ENCODE data around the gene RXFP2.

RXFP2 gene

GRCh38 chr13:31739226-31739625, at the start of gene RXFP2:
RXFP2 (plus strand) TSS chr13:31739526; CDS start chr13:31739613, 87 bp downstream.
- DNase-seq = no peak

- DNase-seq = no peak
Measured at GRCh38 chr13:31697290-31697689, 42.0 kb upstream of the RXFP2 start.

GRCh38 chr13:31699650-31700049, 39.7 kb upstream of the RXFP2 start:
- DNase-seq = no peak

GRCh38 chr13:31703780-31704179, 35.5 kb upstream of the RXFP2 start:
- DNase-seq = no peak

GRCh38 chr13:31706105-31706504, 33.2 kb upstream of the RXFP2 start:
- no peak for DNase-seq

- no peak for DNase-seq
Measured at GRCh38 chr13:31717583-31717982, 21.7 kb upstream of the RXFP2 start.

GRCh38 chr13:31719214-31719613, 20.1 kb upstream of the RXFP2 start:
- no peak for DNase-seq

- no peak for DNase-seq
Measured at GRCh38 chr13:31722673-31723072, 16.7 kb upstream of the RXFP2 start.

GRCh38 chr13:31725841-31726240, 13.5 kb upstream of the RXFP2 start:
- DNase-seq = no peak

GRCh38 chr13:31731921-31732320, 7.4 kb upstream of the RXFP2 start:
- no peak for DNase-seq

- no peak for DNase-seq
Measured at GRCh38 chr13:31733066-31733465, 6.3 kb upstream of the RXFP2 start.

GRCh38 chr13:31733647-31734046, 5.7 kb upstream of the RXFP2 start:
- no peak for DNase-seq

GRCh38 chr13:31742097-31742734, 2.9 kb downstream of the RXFP2 start:
- DNase-seq = peak; percentile 33

GRCh38 chr13:31747291-31747690, 8.0 kb downstream of the RXFP2 start:
- no peak for DNase-seq

GRCh38 chr13:31747966-31748365, 8.6 kb downstream of the RXFP2 start:
- no peak for DNase-seq

- no peak for DNase-seq
Measured at GRCh38 chr13:31749929-31750328, 10.6 kb downstream of the RXFP2 start.

GRCh38 chr13:31755211-31755610, 15.9 kb downstream of the RXFP2 start:
- no peak for DNase-seq

GRCh38 chr13:31755803-31756212, 16.5 kb downstream of the RXFP2 start:
- DNase-seq = no peak

GRCh38 chr13:31756346-31756745, 17.0 kb downstream of the RXFP2 start:
- no peak for DNase-seq

GRCh38 chr13:31761951-31762350, 22.6 kb downstream of the RXFP2 start:
- no peak for DNase-seq

GRCh38 chr13:31764556-31764955, 25.2 kb downstream of the RXFP2 start:
- no peak for DNase-seq

GRCh38 chr13:31765138-31765785, 25.9 kb downstream of the RXFP2 start:
- no peak for DNase-seq

- no peak for DNase-seq
Measured at GRCh38 chr13:31767175-31767900, 28.0 kb downstream of the RXFP2 start.

GRCh38 chr13:31768351-31768750, 29.0 kb downstream of the RXFP2 start:
- no peak for DNase-seq

All from activated effector memory CD4-positive, alpha-beta T cell treated with Interleukin-2 at 50 U/mL for 16 hours (primary cell).